ENCODE results near the gene KCNMA1.

Gene KCNMA1

DNA sequence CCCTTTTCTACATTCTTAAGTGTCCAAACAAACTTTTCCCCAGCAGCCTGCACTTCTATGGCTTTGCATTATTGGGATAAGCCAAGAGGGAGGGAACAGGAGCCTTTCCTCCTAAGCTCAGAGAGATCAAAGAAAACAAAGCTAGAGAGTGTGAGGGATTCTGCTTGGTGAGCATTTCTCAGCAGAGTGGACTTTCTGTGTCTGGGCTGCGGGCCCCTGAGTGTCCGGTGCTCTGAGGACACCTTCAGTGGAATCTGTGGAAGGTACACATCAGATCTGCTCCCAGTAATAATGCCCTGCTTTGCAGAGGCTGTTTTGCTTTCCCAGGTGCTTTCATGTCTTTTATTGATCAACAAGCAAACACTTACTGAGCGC is 50.2 kb downstream of the KCNMA1 start:
- no peaks in the 10 kb centered on the region for H3K36me3 ChIP-seq (ENCODE audit: control insufficient read depth, insufficient read depth, low read length)
- no peak overlapping the region for H3K4me3 ChIP-seq (ENCODE audit: low read depth, low read length)
- H3K27me3 ChIP-seq (ENCODE audit: control insufficient read depth, insufficient read depth, low read length) = no peaks in the 10 kb centered on the region
- no peak overlapping the region for H3K9ac ChIP-seq (ENCODE audit: low read depth, low read length)
- H3K4me1 ChIP-seq (ENCODE audit: control insufficient read depth, insufficient read depth, low read length) = peaks cover 2% of the 10 kb centered on the region
- no peaks in the 10 kb centered on the region for H3K9me3 ChIP-seq (ENCODE audit: control insufficient read depth, insufficient read depth, low read length)

GRCh38 chr10:77586719-77587415 is 50.7 kb downstream of the KCNMA1 start:
- Histone ChIP-seq H3K9ac (ENCODE audit: low read depth, low read length) (no peak overlapping the region), H3K4me1 (ENCODE audit: control insufficient read depth, insufficient read depth, low read length) (peaks cover 2% of the 10 kb centered on the region), H3K9me3 (ENCODE audit: control insufficient read depth, insufficient read depth, low read length) (no peaks in the 10 kb centered on the region), H3K36me3 (ENCODE audit: control insufficient read depth, insufficient read depth, low read length) (no peaks in the 10 kb centered on the region), H3K4me3 (ENCODE audit: low read depth, low read length) (no peak overlapping the region), H3K27me3 (ENCODE audit: control insufficient read depth, insufficient read depth, low read length) (no peaks in the 10 kb centered on the region)

DNA sequence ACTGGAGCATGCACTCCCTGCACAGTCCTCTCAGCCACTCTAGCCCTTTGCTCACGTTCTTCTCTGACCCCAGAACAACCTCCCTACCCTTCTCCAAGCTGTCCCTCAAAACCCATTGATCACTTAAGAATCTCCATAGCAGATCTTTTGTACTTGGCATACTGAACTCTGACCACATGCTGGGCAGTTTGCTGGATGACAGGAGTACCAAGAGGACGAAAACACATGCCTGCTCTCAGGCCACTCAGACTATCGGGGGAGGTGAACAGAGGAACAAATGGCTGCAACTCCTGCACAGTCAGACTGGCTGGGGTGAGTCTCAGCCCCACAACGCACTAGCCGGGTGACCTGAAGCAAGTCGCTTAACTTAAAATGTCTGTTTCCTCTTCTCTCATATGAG is 52.7 kb downstream of the KCNMA1 start:
- Histone ChIP-seq H3K36me3 (ENCODE audit: control insufficient read depth, insufficient read depth, low read length) (no peaks in the 10 kb centered on the region), H3K4me3 (ENCODE audit: low read depth, low read length) (no peak overlapping the region), H3K9me3 (ENCODE audit: control insufficient read depth, insufficient read depth, low read length) (no peaks in the 10 kb centered on the region), H3K9ac (ENCODE audit: low read depth, low read length) (no peak overlapping the region), H3K4me1 (ENCODE audit: control insufficient read depth, insufficient read depth, low read length) (peaks cover 2% of the 10 kb centered on the region), H3K27me3 (ENCODE audit: control insufficient read depth, insufficient read depth, low read length) (no peaks in the 10 kb centered on the region)

- Histone ChIP-seq H3K36me3 (ENCODE audit: control insufficient read depth, insufficient read depth, low read length) (no peaks in the 10 kb centered on the region), H3K4me1 (ENCODE audit: control insufficient read depth, insufficient read depth, low read length) (peaks cover 2% of the 10 kb centered on the region), H3K27me3 (ENCODE audit: control insufficient read depth, insufficient read depth, low read length) (no peaks in the 10 kb centered on the region), H3K4me3 (ENCODE audit: low read depth, low read length) (no peak overlapping the region), H3K9ac (ENCODE audit: low read depth, low read length) (no peak overlapping the region), H3K9me3 (ENCODE audit: control insufficient read depth, insufficient read depth, low read length) (no peaks in the 10 kb centered on the region)
These were observed 54.1 kb downstream of the KCNMA1 start for GRCh38 chr10:77583527-77583926.

- Histone ChIP-seq H3K36me3 (ENCODE audit: control insufficient read depth, insufficient read depth, low read length) (no peaks in the 10 kb centered on the region), H3K9ac (ENCODE audit: low read depth, low read length) (no peak overlapping the region), H3K4me3 (ENCODE audit: low read depth, low read length) (no peak overlapping the region), H3K27me3 (ENCODE audit: control insufficient read depth, insufficient read depth, low read length) (no peaks in the 10 kb centered on the region), H3K4me1 (ENCODE audit: control insufficient read depth, insufficient read depth, low read length) (peaks cover 2% of the 10 kb centered on the region), H3K9me3 (ENCODE audit: control insufficient read depth, insufficient read depth, low read length) (no peaks in the 10 kb centered on the region)
These were observed 54.9 kb downstream of the KCNMA1 start for GRCh38 chr10:77582710-77583115.

- Histone ChIP-seq H3K36me3 (ENCODE audit: control insufficient read depth, insufficient read depth, low read length) (no peaks in the 10 kb centered on the region), H3K4me1 (ENCODE audit: control insufficient read depth, insufficient read depth, low read length) (no peaks in the 10 kb centered on the region)
These were observed 55.9 kb downstream of the KCNMA1 start for GRCh38 chr10:77581738-77582137.

DNA sequence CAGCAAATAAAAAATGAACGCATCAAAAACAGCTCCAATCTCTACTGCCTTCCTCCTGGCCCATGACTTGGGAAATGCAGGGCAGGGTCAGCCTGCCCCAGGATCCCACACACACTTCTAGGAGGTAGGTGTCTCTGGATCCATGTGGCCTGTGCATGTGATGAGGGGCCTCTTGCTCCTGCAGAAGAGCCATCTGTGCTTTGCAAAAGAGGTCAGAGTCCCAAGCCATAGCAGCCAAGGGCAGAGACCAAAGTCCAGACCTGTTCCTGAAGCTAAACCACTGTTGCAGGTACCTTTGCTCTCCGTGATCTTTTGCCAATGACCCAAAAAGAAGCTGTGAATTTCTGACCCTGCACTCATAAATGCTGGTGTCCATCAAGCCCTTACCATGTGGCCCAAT is 57.1 kb downstream of the KCNMA1 start:
- Histone ChIP-seq H3K9ac (ENCODE audit: low read depth, low read length) (no peak overlapping the region), H3K4me3 (ENCODE audit: low read depth, low read length) (no peak overlapping the region), H3K9me3 (ENCODE audit: control insufficient read depth, insufficient read depth, low read length) (no peaks in the 10 kb centered on the region), H3K4me1 (ENCODE audit: control insufficient read depth, insufficient read depth, low read length) (no peaks in the 10 kb centered on the region), H3K36me3 (ENCODE audit: control insufficient read depth, insufficient read depth, low read length) (no peaks in the 10 kb centered on the region), H3K27me3 (ENCODE audit: control insufficient read depth, insufficient read depth, low read length) (no peaks in the 10 kb centered on the region)

More at GRCh38 chr10:77581738-77582137, 55.9 kb downstream of the KCNMA1 start:
- H3K4me3 ChIP-seq (ENCODE audit: low read depth, low read length) = no peak overlapping the region
- H3K9ac ChIP-seq (ENCODE audit: low read depth, low read length) = no peak overlapping the region
- H3K9me3 ChIP-seq (ENCODE audit: control insufficient read depth, insufficient read depth, low read length) = no peaks in the 10 kb centered on the region
- no peaks in the 10 kb centered on the region for H3K27me3 ChIP-seq (ENCODE audit: control insufficient read depth, insufficient read depth, low read length)

- no peak overlapping the region for H3K9ac ChIP-seq (ENCODE audit: low read depth, low read length)
- no peaks in the 10 kb centered on the region for H3K4me1 ChIP-seq (ENCODE audit: control insufficient read depth, insufficient read depth, low read length)
- no peaks in the 10 kb centered on the region for H3K9me3 ChIP-seq (ENCODE audit: control insufficient read depth, insufficient read depth, low read length)
- H3K36me3 ChIP-seq (ENCODE audit: control insufficient read depth, insufficient read depth, low read length) = no peaks in the 10 kb centered on the region
- no peak overlapping the region for H3K4me3 ChIP-seq (ENCODE audit: low read depth, low read length)
- H3K27me3 ChIP-seq (ENCODE audit: control insufficient read depth, insufficient read depth, low read length) = no peaks in the 10 kb centered on the region
These were observed 58.9 kb downstream of the KCNMA1 start for GRCh38 chr10:77578583-77579227.

- Histone ChIP-seq H3K4me1 (ENCODE audit: control insufficient read depth, insufficient read depth, low read length) (no peaks in the 10 kb centered on the region), H3K36me3 (ENCODE audit: control insufficient read depth, insufficient read depth, low read length) (no peaks in the 10 kb centered on the region), H3K9ac (ENCODE audit: low read depth, low read length) (no peak overlapping the region), H3K9me3 (ENCODE audit: control insufficient read depth, insufficient read depth, low read length) (no peaks in the 10 kb centered on the region), H3K27me3 (ENCODE audit: control insufficient read depth, insufficient read depth, low read length) (no peaks in the 10 kb centered on the region), H3K4me3 (ENCODE audit: low read depth, low read length) (no peak overlapping the region)
These were observed 59.9 kb downstream of the KCNMA1 start for GRCh38 chr10:77577666-77578229.

DNA sequence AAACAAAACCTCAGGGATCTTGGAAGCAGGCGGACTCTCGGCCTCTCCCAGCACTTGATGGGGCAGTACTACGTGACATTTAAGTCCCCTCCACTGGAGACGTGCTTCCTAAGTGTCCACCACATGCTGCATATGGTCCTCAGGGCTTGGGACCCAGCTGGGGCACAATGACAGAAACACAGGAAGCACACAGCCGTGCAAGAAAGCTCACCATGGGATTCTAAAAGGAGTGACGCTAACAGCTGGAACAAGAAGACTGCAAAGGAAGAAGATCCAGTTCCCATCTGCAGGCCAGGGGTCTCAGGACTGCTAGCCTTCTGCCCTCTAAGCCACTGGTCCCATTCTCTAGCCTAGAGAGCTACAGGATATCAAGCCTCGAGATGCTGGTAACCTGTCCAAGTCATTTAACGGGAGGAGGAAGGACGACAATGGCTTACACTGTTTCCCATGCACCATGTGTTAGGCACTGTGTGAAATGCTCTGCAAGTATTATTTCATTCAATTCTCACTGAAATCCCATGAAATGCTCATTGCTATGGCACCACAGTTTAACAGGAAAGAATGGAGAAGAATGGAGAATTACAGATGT is 61.1 kb downstream of the KCNMA1 start:
- no peak overlapping the region for H3K9ac ChIP-seq (ENCODE audit: low read depth, low read length)
- H3K27me3 ChIP-seq (ENCODE audit: control insufficient read depth, insufficient read depth, low read length) = no peaks in the 10 kb centered on the region
- no peaks in the 10 kb centered on the region for H3K9me3 ChIP-seq (ENCODE audit: control insufficient read depth, insufficient read depth, low read length)
- H3K4me3 ChIP-seq (ENCODE audit: low read depth, low read length) = no peak overlapping the region
- H3K36me3 ChIP-seq (ENCODE audit: control insufficient read depth, insufficient read depth, low read length) = no peaks in the 10 kb centered on the region
- H3K4me1 ChIP-seq (ENCODE audit: control insufficient read depth, insufficient read depth, low read length) = no peaks in the 10 kb centered on the region

GRCh38 chr10:77576007-77576367 is 61.6 kb downstream of the KCNMA1 start:
- no peaks in the 10 kb centered on the region for H3K9me3 ChIP-seq (ENCODE audit: control insufficient read depth, insufficient read depth, low read length)
- H3K4me1 ChIP-seq (ENCODE audit: control insufficient read depth, insufficient read depth, low read length) = no peaks in the 10 kb centered on the region
- H3K9ac ChIP-seq (ENCODE audit: low read depth, low read length) = no peak overlapping the region
- H3K36me3 ChIP-seq (ENCODE audit: control insufficient read depth, insufficient read depth, low read length) = no peaks in the 10 kb centered on the region
- no peak overlapping the region for H3K4me3 ChIP-seq (ENCODE audit: low read depth, low read length)
- H3K27me3 ChIP-seq (ENCODE audit: control insufficient read depth, insufficient read depth, low read length) = no peaks in the 10 kb centered on the region
